Activated naive CD4-positive, alpha-beta T cell treated with anti-CD3 and anti-CD28 coated beads, Interleukin-2, amount 50 U/mL, for 72 hours (primary cell): Measurements from ENCODE around the gene WIPF1. TPM values are rescaled to one million over a fixed set of nuclear protein-coding genes. Genes with fewer than 3 reads are reported as not detected.

Experiments used
- ATAC-seq, 2 donors: fragments of 150-1000 bp; cut with Tn5 transposase; 2 replicates each; pipeline ENCODE4 v1.10.0; 2021; ENCODE audit warnings: mild to moderate bottlenecking in 2 of 2, moderate library complexity in 2 of 2
- DNase-seq, 2 donors: peaks; one replicate each; pipeline ENCODE4 v3.0.0; 2021 to 2022; ENCODE audit warnings: low spot score in 2 of 2
- H3K27ac Mint-ChIP-seq, 2 donors: one replicate each; pipeline ENCODE4 v1.8.0; 2022; ENCODE audit warnings: mild to moderate bottlenecking in 2 of 2, mixed read lengths in 2 of 2
- H3K36me3 Mint-ChIP-seq, 2 donors: one replicate each; pipeline ENCODE4 v1.8.0; 2022; ENCODE audit warnings: mixed read lengths in 2 of 2
- H3K9me3 Mint-ChIP-seq, 2 donors: one replicate each; pipeline ENCODE4 v1.8.0; 2022; ENCODE audit warnings: mixed read lengths in 2 of 2
- total RNA-seq, 2 donors: library from RNA; stranded (reverse); gene quantifications; one replicate each; pipeline ENCODE4 v1.2.3, GENCODE V29; 2022

WIPF1 gene
- total RNA-seq, 2 donors from 2014 or later = 138 to 262 TPM

GRCh38 chr2:174628528-174629169 is 31.0 kb upstream of the WIPF1 start:
- H3K27ac Mint-ChIP-seq = peak overlapping the region in 1 of 2 donors; percentile 45
- DNase-seq (no peak), ATAC-seq (no peak)
- peaks cover 57 to 83% of the 10 kb centered on the region in 2 donors for H3K36me3 Mint-ChIP-seq
- H3K9me3 Mint-ChIP-seq = no peaks in the 10 kb centered on the region

GRCh38 chr2:174627216-174627615 is 29.6 kb upstream of the WIPF1 start:
- no peak for DNase-seq
- no peaks in the 10 kb centered on the region for H3K9me3 Mint-ChIP-seq
- ATAC-seq = no peak
- peaks cover 45 to 70% of the 10 kb centered on the region in 2 donors for H3K36me3 Mint-ChIP-seq
- H3K27ac Mint-ChIP-seq = peak overlapping the region in 1 of 2 donors; percentile 58

- H3K36me3 Mint-ChIP-seq = peaks cover 30 to 65% of the 10 kb centered on the region in 2 donors
- peak overlapping the region in 1 of 2 donors; percentile 4 for H3K27ac Mint-ChIP-seq
- no peaks in the 10 kb centered on the region for H3K9me3 Mint-ChIP-seq
Observed at GRCh38 chr2:174624895-174625430, 27.4 kb upstream of the WIPF1 start.

GRCh38 chr2:174623690-174624089 is 26.1 kb upstream of the WIPF1 start:
- H3K27ac Mint-ChIP-seq = peak overlapping the region in 1 of 2 donors; percentile 56
- H3K9me3 Mint-ChIP-seq = no peaks in the 10 kb centered on the region
- peaks cover 30 to 55% of the 10 kb centered on the region in 2 donors for H3K36me3 Mint-ChIP-seq
- ATAC-seq (no peak), DNase-seq (no peak)

More at GRCh38 chr2:174624895-174625430, 27.4 kb upstream of the WIPF1 start:
- DNase-seq (no peak), ATAC-seq (no peak)

- no peaks in the 10 kb centered on the region for H3K9me3 Mint-ChIP-seq
- ATAC-seq (peak; percentile 31 to 46), DNase-seq (no peak)
- H3K36me3 Mint-ChIP-seq = peaks cover 25 to 50% of the 10 kb centered on the region in 2 donors
- H3K27ac Mint-ChIP-seq = peak overlapping the region in 1 of 2 donors; percentile 31
Observed at GRCh38 chr2:174623106-174623637, 25.6 kb upstream of the WIPF1 start.

DNA sequence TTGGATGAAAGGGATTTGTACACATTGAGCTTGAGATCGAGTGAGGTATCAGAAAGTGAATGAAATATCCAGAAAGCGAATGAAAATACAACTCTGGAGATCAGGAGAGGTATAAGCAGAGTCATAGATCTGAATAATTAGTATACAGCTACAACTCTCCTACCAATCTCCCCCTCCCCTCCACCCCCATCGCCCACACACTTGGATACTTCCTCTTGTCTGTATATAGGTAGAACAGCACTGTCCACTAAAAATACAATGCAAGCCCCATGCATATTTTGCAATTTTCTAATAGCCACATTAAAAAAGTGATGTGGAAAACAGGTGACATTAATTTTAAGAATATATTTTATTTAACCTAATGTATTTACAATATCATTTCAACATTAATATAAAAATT is 23.7 kb upstream of the WIPF1 start:
- DNase-seq (no peak), ATAC-seq (peak in 1 of 2 donors; percentile 39)
- H3K27ac Mint-ChIP-seq = no peak overlapping the region
- H3K36me3 Mint-ChIP-seq = peaks cover 9 to 45% of the 10 kb centered on the region in 2 donors
- H3K9me3 Mint-ChIP-seq = no peaks in the 10 kb centered on the region

DNA sequence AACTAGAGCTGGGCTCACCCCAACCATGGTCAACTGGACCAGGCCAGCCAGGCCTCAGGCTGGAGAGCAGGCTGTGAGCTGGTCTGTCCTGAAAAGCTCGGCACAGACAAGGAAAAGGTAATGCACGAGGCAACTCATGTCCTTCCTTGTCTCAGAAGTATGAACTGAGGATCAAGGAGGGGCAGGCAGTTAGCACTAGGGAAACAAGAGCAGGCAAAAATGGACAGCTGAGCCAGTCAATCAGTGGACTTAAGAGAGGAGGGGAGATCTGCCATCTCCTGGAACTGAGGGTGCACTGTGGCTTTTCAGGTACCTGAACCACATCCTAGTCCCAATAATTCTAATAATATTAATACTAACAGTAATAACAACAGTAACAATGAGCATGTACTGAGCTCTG is 20.6 kb upstream of the WIPF1 start:
- peak in 1 of 2 donors; percentile 36 for ATAC-seq
- no peak for DNase-seq
- no peaks in the 10 kb centered on the region for H3K9me3 Mint-ChIP-seq
- H3K36me3 Mint-ChIP-seq = peaks cover 0 to 43% of the 10 kb centered on the region in 2 donors
- H3K27ac Mint-ChIP-seq = peak overlapping the region; percentile 90 to 91

DNA sequence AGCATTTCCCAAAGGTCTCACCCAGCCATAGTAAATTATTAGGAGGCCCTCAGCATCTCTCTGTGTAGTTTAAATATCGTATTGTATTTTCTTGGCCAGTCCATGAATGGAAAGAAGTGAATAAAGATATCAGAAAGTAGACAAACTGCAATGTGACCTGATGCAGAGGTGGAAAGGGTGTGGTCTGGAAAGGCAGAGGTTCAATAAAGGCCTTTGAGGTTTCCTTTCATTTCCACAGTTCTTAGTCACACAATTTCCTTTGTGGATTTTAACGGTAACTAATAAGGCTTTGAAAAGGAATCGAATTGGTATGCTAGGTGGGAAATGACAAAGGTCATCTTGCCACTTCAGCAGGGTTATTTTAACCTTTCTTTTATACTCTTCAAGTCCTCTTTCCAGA is 20.1 kb upstream of the WIPF1 start:
- Mint-ChIP-seq H3K27ac (peak overlapping the region; percentile 90 to 91), H3K36me3 (peaks cover 0 to 45% of the 10 kb centered on the region in 2 donors), H3K9me3 (no peaks in the 10 kb centered on the region)
- DNase-seq (no peak), ATAC-seq (peak; percentile 78)

DNA sequence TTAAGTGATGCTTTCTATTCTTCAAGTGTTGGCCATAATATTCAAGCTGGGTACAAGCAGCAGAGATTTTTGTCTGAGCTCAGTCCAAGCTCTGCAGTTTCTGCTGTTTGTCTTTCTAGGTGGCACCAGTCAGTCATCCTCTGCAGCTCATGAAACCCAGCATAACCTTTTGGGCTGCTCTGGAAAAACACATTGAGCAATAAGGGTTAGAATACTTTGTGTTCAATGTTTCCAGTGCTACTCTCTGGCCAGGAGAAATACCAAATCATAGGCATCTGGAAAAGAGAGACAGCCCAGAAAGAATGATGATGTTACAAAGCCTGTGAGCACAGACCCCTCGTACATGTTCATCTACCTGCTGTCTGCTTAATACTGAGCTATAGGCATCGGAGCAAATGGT is 19.5 kb upstream of the WIPF1 start:
- Mint-ChIP-seq H3K27ac (peak overlapping the region; percentile 90 to 91), H3K9me3 (no peaks in the 10 kb centered on the region), H3K36me3 (peaks cover 0 to 49% of the 10 kb centered on the region in 2 donors)
- DNase-seq = no peak
- peak; percentile 44 to 64 for ATAC-seq

- peaks cover 0 to 59% of the 10 kb centered on the region in 2 donors for H3K36me3 Mint-ChIP-seq
- peak overlapping the region in 1 of 2 donors; percentile 91 for H3K27ac Mint-ChIP-seq
- DNase-seq (no peak), ATAC-seq (peak; percentile 31 to 46)
- no peaks in the 10 kb centered on the region for H3K9me3 Mint-ChIP-seq
Observed at GRCh38 chr2:174615871-174616436, 18.4 kb upstream of the WIPF1 start.

- Mint-ChIP-seq H3K27ac (no peak overlapping the region), H3K9me3 (no peaks in the 10 kb centered on the region), H3K36me3 (peaks cover 0 to 54% of the 10 kb centered on the region in 2 donors)
- ATAC-seq (no peak), DNase-seq (no peak)
Observed at GRCh38 chr2:174614261-174614660, 16.7 kb upstream of the WIPF1 start.

GRCh38 chr2:174613531-174613930 is 15.9 kb upstream of the WIPF1 start:
- DNase-seq (no peak), ATAC-seq (no peak)
- Mint-ChIP-seq H3K27ac (no peak overlapping the region), H3K9me3 (no peaks in the 10 kb centered on the region), H3K36me3 (peaks cover 0 to 54% of the 10 kb centered on the region in 2 donors)

DNA sequence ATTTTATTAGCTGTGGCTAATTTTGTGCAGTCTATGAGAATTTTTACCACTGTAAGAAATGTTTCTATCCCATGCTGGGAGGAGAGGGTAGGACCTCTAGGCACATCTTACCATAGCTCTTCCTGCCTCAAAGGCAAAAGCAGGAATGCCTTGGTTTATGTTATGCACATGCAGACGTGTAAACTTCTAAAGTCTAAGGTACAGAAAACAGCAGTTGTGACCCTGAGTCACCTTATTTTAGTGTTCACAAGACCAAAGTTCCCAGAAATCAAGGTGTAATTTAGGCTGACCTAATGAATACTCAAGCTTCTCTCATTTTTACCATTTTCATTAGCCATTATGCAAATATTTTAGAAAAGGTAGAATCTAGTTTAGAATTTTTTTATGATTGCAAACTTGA is 15.4 kb upstream of the WIPF1 start:
- DNase-seq (no peak), ATAC-seq (no peak)
- Mint-ChIP-seq H3K36me3 (peaks cover 0 to 52% of the 10 kb centered on the region in 2 donors), H3K27ac (no peak overlapping the region), H3K9me3 (no peaks in the 10 kb centered on the region)

DNA sequence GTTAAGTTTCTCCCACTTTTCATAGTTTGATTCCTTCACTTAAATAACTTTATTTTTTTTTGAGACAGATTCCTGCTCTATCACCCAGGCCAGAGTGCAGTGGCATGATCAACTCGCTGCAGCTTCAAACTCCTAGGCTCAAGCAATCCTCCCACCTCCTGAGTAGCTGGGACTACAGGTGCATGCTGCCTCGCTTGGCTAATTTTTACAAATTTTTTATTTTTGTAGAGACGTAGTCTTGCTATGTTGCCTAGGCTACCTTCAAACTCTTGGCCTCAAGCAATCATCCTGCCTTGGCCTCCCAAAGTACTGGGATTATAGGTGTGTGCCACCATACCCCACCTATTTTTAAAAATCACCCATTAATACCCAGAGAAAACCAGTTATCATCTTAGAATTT is 14.2 kb upstream of the WIPF1 start:
- Mint-ChIP-seq H3K27ac (peak overlapping the region in 1 of 2 donors; percentile 66), H3K36me3 (peaks cover 6 to 45% of the 10 kb centered on the region in 2 donors), H3K9me3 (no peaks in the 10 kb centered on the region)
- no peak for ATAC-seq
- DNase-seq = no peak

DNA sequence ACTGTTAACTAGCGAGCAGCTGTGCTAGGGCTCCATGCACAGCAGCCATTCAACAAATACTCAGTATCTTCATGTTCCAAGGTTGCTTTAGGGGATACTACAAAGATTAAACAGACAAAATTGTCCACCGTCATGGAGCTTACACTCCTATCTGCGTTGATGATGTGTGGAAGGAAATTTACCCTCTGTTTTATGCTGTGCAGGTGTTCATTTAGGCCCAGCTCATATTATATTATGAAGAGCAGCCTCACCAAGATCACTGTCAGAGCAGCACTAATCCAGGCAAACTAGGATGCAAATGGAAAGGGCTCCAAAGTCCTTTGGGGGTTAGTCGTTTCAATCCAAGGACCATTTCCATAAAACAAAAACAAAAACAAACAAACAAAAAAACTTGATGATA is 13.4 kb upstream of the WIPF1 start:
- Mint-ChIP-seq H3K9me3 (no peaks in the 10 kb centered on the region), H3K27ac (peak overlapping the region; percentile 66 to 98), H3K36me3 (peaks cover 12 to 53% of the 10 kb centered on the region in 2 donors)
- ATAC-seq (no peak), DNase-seq (no peak)

- peaks cover 12 to 54% of the 10 kb centered on the region in 2 donors for H3K36me3 Mint-ChIP-seq
Observed at GRCh38 chr2:174610243-174610995, 12.8 kb upstream of the WIPF1 start.

DNA sequence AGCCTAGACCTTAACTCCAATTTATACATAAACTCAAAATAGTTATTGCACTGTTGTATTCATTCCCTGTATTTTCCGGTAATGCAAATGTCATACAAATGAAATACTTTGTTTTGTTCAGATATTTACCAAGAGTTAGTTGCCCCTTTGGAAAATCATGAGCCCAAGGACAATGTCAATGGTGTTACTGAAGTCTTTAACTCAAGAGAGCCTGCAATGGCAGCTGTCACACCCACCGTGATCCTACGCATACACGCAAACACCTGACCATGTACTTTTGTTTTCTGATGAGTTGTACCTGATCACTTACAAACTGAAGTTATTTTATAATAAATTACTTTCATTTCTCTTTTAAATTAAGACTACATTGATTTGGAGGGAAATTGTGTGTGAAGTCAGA is 11.7 kb upstream of the WIPF1 start:
- ATAC-seq (no peak), DNase-seq (no peak)
- H3K36me3 Mint-ChIP-seq = peaks cover 12 to 46% of the 10 kb centered on the region in 2 donors
- no peaks in the 10 kb centered on the region for H3K9me3 Mint-ChIP-seq
- H3K27ac Mint-ChIP-seq = peak overlapping the region; percentile 86 to 89

More at GRCh38 chr2:174610243-174610995, 12.8 kb upstream of the WIPF1 start:
- Mint-ChIP-seq H3K27ac (peak overlapping the region; percentile 66 to 98), H3K9me3 (no peaks in the 10 kb centered on the region)
- ATAC-seq = peak in 1 of 2 donors; percentile 69
- no peak for DNase-seq
